CD4-positive, alpha-beta T cell treated with Interleukin-12 subunit alpha and Interleukin-12 subunit beta, for 1 hour (primary cell): ENCODE data around the gene CRTC1.
"Not testable (repeated sequence)": the region's sequence is repeated elsewhere in the genome, so short reads cannot be mapped to it uniquely, and the experiment has no call there.

ENCODE experiments used
- DNase-seq: peaks from one replicate; pipeline ENCODE4 v3.0.0-alpha.2; 2020

CRTC1 gene

GRCh38 chr19:18815673-18816072 is 132.2 kb downstream of the CRTC1 start:
- DNase-seq, result no peak

- not testable (repeated sequence) for DNase-seq
These were observed 133.2 kb downstream of the CRTC1 start for GRCh38 chr19:18816645-18817044.

DNA sequence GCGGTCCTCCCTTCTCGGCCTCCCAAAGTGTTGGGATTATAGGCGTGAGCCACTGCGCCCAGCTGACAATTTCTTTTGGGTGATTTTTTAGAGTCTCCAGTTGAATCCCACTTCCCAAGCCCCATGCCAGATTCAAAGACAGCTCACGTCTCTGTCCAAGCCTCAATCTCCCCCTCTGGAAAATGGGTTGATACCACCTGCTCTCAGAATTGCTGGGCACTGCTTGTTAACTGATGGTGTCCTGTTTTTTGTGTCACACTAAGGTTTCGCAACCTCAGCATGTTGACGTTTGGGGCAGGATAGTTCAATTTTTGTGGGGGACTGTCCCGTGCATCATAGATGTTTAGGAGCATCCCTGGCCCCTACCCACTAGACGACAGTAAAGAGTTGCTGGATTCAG is 134.1 kb downstream of the CRTC1 start:
- DNase-seq, result no peak

GRCh38 chr19:18828786-18829185 is 145.3 kb downstream of the CRTC1 start:
- no peak for DNase-seq

GRCh38 chr19:18830488-18830887 is 147.0 kb downstream of the CRTC1 start:
- DNase-seq, result no peak

GRCh38 chr19:18831524-18832305 is 148.2 kb downstream of the CRTC1 start, which contains the start of gene UPF1:
UPF1 (plus strand) TSS chr19:18831959; CDS start chr19:18832210, 251 bp downstream.
- DNase-seq, result peak; percentile 97
